H9 (cell line): ENCODE measurements around the gene BMPER. TPM values are rescaled to one million over a fixed set of nuclear protein-coding genes. Genes with fewer than 3 reads are reported as not detected.

ENCODE experiments used
- DNase-seq: peaks from one replicate; pipeline ENCODE4 v3.0.0-alpha.2; 2017
- H2AFZ ChIP-seq: one replicate; pipeline ENCODE4 v1.6.1; 2013; ENCODE audit warnings: mild to moderate bottlenecking, low read length, control low read depth, moderate library complexity
- H2AK5ac ChIP-seq: 2 replicates; pipeline ENCODE4 v1.6.1; 2013; ENCODE audit warnings: low read length, control low read depth, mixed read lengths; ENCODE audit not compliant: insufficient read length
- H2BK120ac ChIP-seq: one replicate; pipeline ENCODE4 v1.6.1; 2013; ENCODE audit warnings: low read depth, mild to moderate bottlenecking, low read length, control low read depth, inconsistent platforms; ENCODE audit not compliant: poor library complexity, severe bottlenecking
- H2BK12ac ChIP-seq: 2 replicates; pipeline ENCODE4 v1.6.1; 2013; ENCODE audit warnings: low read length, control low read depth, mixed read lengths, low read depth; ENCODE audit not compliant: insufficient read length
- H2BK15ac ChIP-seq: 2 replicates; pipeline ENCODE4 v1.6.1; 2013; ENCODE audit warnings: low read depth, low read length, control low read depth
- H2BK20ac ChIP-seq: one replicate; pipeline ENCODE4 v1.6.1; 2013; ENCODE audit warnings: low read depth, mild to moderate bottlenecking, low read length, control low read depth, inconsistent platforms; ENCODE audit not compliant: poor library complexity, severe bottlenecking
- H2BK5ac ChIP-seq: 2 replicates; pipeline ENCODE4 v1.6.1; 2013; ENCODE audit warnings: low read length, control low read depth, mixed read lengths; ENCODE audit not compliant: insufficient read length
- H3K14ac ChIP-seq: 2 replicates; pipeline ENCODE4 v1.6.1; 2013; ENCODE audit warnings: low read length, control low read depth; ENCODE audit not compliant: insufficient read depth
- H3K18ac ChIP-seq: 2 replicates; pipeline ENCODE4 v1.6.1; 2013; ENCODE audit warnings: low read depth, mild to moderate bottlenecking, mixed read lengths, low read length, control low read depth; ENCODE audit not compliant: insufficient read length
- H3K23ac ChIP-seq: 2 replicates; pipeline ENCODE4 v1.6.1; 2013; ENCODE audit warnings: low read length, control low read depth, mixed read lengths, low read depth; ENCODE audit not compliant: insufficient read length
- H3K23me2 ChIP-seq: 2 replicates; pipeline ENCODE4 v1.6.1; 2013; ENCODE audit warnings: low read depth, mild to moderate bottlenecking, mixed read lengths, low read length, control low read depth; ENCODE audit not compliant: insufficient read length, poor library complexity, severe bottlenecking
- H3K27ac ChIP-seq: 2 replicates; pipeline ENCODE4 v1.5.1; 2013; ENCODE audit warnings: low read length, control low read depth, mixed read lengths, low read depth; ENCODE audit not compliant: insufficient read length
- H3K27me3 ChIP-seq: 2 replicates; pipeline ENCODE4 v1.6.1; 2013; ENCODE audit warnings: low read length, control low read depth, inconsistent platforms; ENCODE audit not compliant: insufficient read depth
- H3K4ac ChIP-seq: 2 replicates; pipeline ENCODE4 v1.6.1; 2013; ENCODE audit warnings: low read depth, mild to moderate bottlenecking, control low read depth, inconsistent platforms, low read length, moderate library complexity
- H3K4me1 ChIP-seq: 2 replicates; pipeline ENCODE4 v1.6.1; 2013; ENCODE audit warnings: low read length, control low read depth, inconsistent platforms; ENCODE audit not compliant: insufficient read depth
- H3K4me2 ChIP-seq: 2 replicates; pipeline ENCODE4 v1.6.1; 2013; ENCODE audit warnings: low read length, control low read depth, mixed read lengths; ENCODE audit not compliant: insufficient read length, insufficient read depth
- H3K56ac ChIP-seq: 2 replicates; pipeline ENCODE4 v1.6.1; 2013; ENCODE audit warnings: low read depth, mild to moderate bottlenecking, mixed read lengths, low read length, control low read depth; ENCODE audit not compliant: insufficient read length
- H3K79me1 ChIP-seq: 2 replicates; pipeline ENCODE4 v1.6.1; 2013; ENCODE audit warnings: low read depth, mild to moderate bottlenecking, moderate library complexity, low read length, control low read depth, inconsistent platforms; ENCODE audit not compliant: insufficient read depth, poor library complexity, severe bottlenecking
- H3K79me2 ChIP-seq: 2 replicates; pipeline ENCODE4 v1.6.1; 2013; ENCODE audit warnings: low read length, control low read depth, inconsistent platforms; ENCODE audit not compliant: insufficient read depth
- H3K9ac ChIP-seq: 2 replicates; pipeline ENCODE4 v1.6.1; 2013; ENCODE audit warnings: low read length, control low read depth, mixed read lengths; ENCODE audit not compliant: insufficient read length; ENCODE audit errors: extremely low read depth
- H3K9me3 ChIP-seq: one replicate; pipeline ENCODE4 v1.6.1; 2013; ENCODE audit warnings: low read depth, low read length, inconsistent platforms; ENCODE audit not compliant: control insufficient read depth
- H3T11ph ChIP-seq: one replicate; pipeline ENCODE4 v1.6.1; 2013; ENCODE audit warnings: mild to moderate bottlenecking, low read length, control low read depth, inconsistent platforms
- H4K20me1 ChIP-seq: one replicate; pipeline ENCODE4 v1.6.1; 2013; ENCODE audit not compliant: control insufficient read depth, insufficient read length, insufficient read depth
- H4K5ac ChIP-seq: 2 replicates; pipeline ENCODE4 v1.6.1; 2013; ENCODE audit warnings: low read depth, mild to moderate bottlenecking, mixed read lengths, low read length, control low read depth; ENCODE audit not compliant: insufficient read length
- H4K8ac ChIP-seq: replicated peaks from 2 replicates; pipeline ENCODE4 v1.6.1; 2013; ENCODE audit warnings: low read length, control low read depth, mixed read lengths, low read depth; ENCODE audit not compliant: insufficient read length
- H4K91ac ChIP-seq: 2 replicates; pipeline ENCODE4 v1.6.1; 2013; ENCODE audit warnings: low read depth, mild to moderate bottlenecking, moderate library complexity, mixed read lengths, low read length, control low read depth; ENCODE audit not compliant: insufficient read length
- H3K27ac Mint-ChIP-seq, 3 experiments: 2 replicates in 2 of 3; 3 replicates in 1 of 3; pipeline ENCODE4 v1.8.0; 2020 to 2021; ENCODE audit warnings: mixed read lengths in 3 of 3, mild to moderate bottlenecking in 1 of 3, moderate library complexity in 1 of 3
- H3K27me3 Mint-ChIP-seq: 2 replicates; pipeline ENCODE4 v1.8.0; 2021; ENCODE audit warnings: low read depth, mild to moderate bottlenecking, moderate library complexity, mixed read lengths
- H3K36me3 Mint-ChIP-seq, 3 experiments: 2 replicates in 2 of 3; 3 replicates in 1 of 3; pipeline ENCODE4 v1.8.0; 2020 to 2021; ENCODE audit warnings: low read depth in 3 of 3, mixed read lengths in 3 of 3; ENCODE audit not compliant: insufficient read depth in 1 of 3
- H3K4me1 Mint-ChIP-seq, 2 experiments: 2 replicates each; pipeline ENCODE4 v1.8.0; 2020; ENCODE audit warnings: mixed read lengths in 2 of 2
- H3K4me3 Mint-ChIP-seq, 2 experiments: 2 replicates in 1 of 2; 3 replicates in 1 of 2; pipeline ENCODE4 v1.8.0; 2020 to 2021; ENCODE audit warnings: mild to moderate bottlenecking in 2 of 2, mixed read lengths in 2 of 2, moderate library complexity in 1 of 2
- H3K9me3 Mint-ChIP-seq, 2 experiments: 2 replicates in 1 of 2; 3 replicates in 1 of 2; pipeline ENCODE4 v1.8.0; 2020; ENCODE audit warnings: mild to moderate bottlenecking in 2 of 2, mixed read lengths in 2 of 2, moderate library complexity in 1 of 2
- WGBS: extraction: QIAGEN DNeasy Blood & Tissue Kit; methylation state at CpG from one replicate; pipeline ENCODE4 v1.1.7; 2013; ENCODE audit warnings: missing lambda C conversion rate, low lambda C conversion rate, mixed read lengths; ENCODE audit not compliant: insufficient read length; ENCODE audit errors: extremely low coverage; 5-methylcytosine and 5-hydroxymethylcytosine counted together
- total RNA-seq: library from RNA; stranded (reverse); gene quantifications from 2 replicates; pipeline ENCODE4 v1.2.1, GENCODE V29; 2021
- TF ChIP-seq, protein P1 (sequence below): fragments of 200-600 bp; sonication (generic); conservative IDR thresholded peaks from 3 replicates; pipeline ENCODE4 v1.8.0; 2021; ENCODE audit warnings: antibody characterized with exemption, mild to moderate bottlenecking

Gene BMPER
- total RNA-seq, 1 experiment from 2014 or later, result 0.20 TPM

GRCh38 chr7:33882950-33883670 lies 22.2 kb upstream of the BMPER start:
- Histone ChIP-seq H3K4me1 (peaks cover 3% of the 10 kb centered on the region; the same call in 1 of the 2 replicates), H2BK5ac (no peak overlapping the region)
- no CpG with 5 or more reads among the region's 3 CpGs for WGBS

More at GRCh38 chr7:33882950-33883670, 22.2 kb upstream of the BMPER start:
- H3K36me3 Mint-ChIP-seq, result no peaks in the 10 kb centered on the region; a peak in 1 of 7 replicates
- no peak overlapping the region for H3K4me3 Mint-ChIP-seq
- Histone ChIP-seq H3K79me2 (no peaks in the 10 kb centered on the region), H2BK12ac (no peak overlapping the region), H3K18ac (no peak overlapping the region), H3K9me3 (peaks cover 6% of the 10 kb centered on the region), H3K79me1 (no peaks in the 10 kb centered on the region), H4K91ac (no peak overlapping the region), H3K56ac (no peak overlapping the region), H2BK120ac (no peak overlapping the region), H3K14ac (no peak overlapping the region), H3K23me2 (no peaks in the 10 kb centered on the region), H3K27ac (no peak overlapping the region), H3K27me3 (no peaks in the 10 kb centered on the region), H3K4me2 (no peak overlapping the region), H3T11ph (no peak overlapping the region), H3K23ac (no peak overlapping the region), H4K8ac (no peak overlapping the region), H4K5ac (no peak overlapping the region), H2BK20ac (no peak overlapping the region), H4K20me1 (no peaks in the 10 kb centered on the region), H2AFZ (no peak overlapping the region), H3K9ac (no peak overlapping the region), H3K4ac (no peak overlapping the region), H2BK15ac (no peak overlapping the region), H2AK5ac (no peak overlapping the region)
- peaks cover 17 to 18% of the 10 kb centered on the region in 2 experiments for H3K4me1 Mint-ChIP-seq
- no peaks in the 10 kb centered on the region for H3K9me3 Mint-ChIP-seq
- TF ChIP-seq, protein P1, sequence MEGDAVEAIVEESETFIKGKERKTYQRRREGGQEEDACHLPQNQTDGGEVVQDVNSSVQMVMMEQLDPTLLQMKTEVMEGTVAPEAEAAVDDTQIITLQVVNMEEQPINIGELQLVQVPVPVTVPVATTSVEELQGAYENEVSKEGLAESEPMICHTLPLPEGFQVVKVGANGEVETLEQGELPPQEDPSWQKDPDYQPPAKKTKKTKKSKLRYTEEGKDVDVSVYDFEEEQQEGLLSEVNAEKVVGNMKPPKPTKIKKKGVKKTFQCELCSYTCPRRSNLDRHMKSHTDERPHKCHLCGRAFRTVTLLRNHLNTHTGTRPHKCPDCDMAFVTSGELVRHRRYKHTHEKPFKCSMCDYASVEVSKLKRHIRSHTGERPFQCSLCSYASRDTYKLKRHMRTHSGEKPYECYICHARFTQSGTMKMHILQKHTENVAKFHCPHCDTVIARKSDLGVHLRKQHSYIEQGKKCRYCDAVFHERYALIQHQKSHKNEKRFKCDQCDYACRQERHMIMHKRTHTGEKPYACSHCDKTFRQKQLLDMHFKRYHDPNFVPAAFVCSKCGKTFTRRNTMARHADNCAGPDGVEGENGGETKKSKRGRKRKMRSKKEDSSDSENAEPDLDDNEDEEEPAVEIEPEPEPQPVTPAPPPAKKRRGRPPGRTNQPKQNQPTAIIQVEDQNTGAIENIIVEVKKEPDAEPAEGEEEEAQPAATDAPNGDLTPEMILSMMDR, result no peak
- DNase-seq, result no peak
- H3K27me3 Mint-ChIP-seq, result peaks cover 8% of the 10 kb centered on the region
- no peak overlapping the region for H3K27ac Mint-ChIP-seq
